Body of pancreas (tissue), 4 donors: ENCODE results near the gene SLC7A6.

ENCODE experiments used
- CTCF ChIP-seq, 7 experiments: fragments of 450-650 bp in 4 of 7; fragments of 200-600 bp in 3 of 7; sonication (generic) in 3 of 7; IDR thresholded peaks; one replicate each; pipeline ENCODE4 v1.5.1; 2016 to 2019; ENCODE audit warnings: antibody characterized with exemption in 7 of 7
- POLR2A ChIP-seq, 3 donors: fragments of 450-650 bp; IDR thresholded peaks; one replicate each; pipeline ENCODE4 v1.6.1; 2016; ENCODE audit warnings: antibody characterized with exemption in 3 of 3, mild to moderate bottlenecking in 2 of 3

- no peak for TF ChIP-seq POLR2A (IDR thresholded peaks at IDR 0.05)
- no peak for TF ChIP-seq CTCF (IDR thresholded peaks at IDR 0.05)
These were observed 68.2 kb downstream of the SLC7A6 start for GRCh38 chr16:68332411-68333121.
